GM18526 (cell line): ENCODE measurements around the gene SGIP1.

Experiments used
- POLR2A ChIP-seq: IDR thresholded peaks from 3 replicates; pipeline ENCODE4 v1.6.1; 2011; ENCODE audit not compliant: insufficient read length; ENCODE audit errors: extremely low read depth

The SGIP1 gene

GRCh38 chr1:66533804-66534740, at the start of gene SGIP1:
SGIP1 (plus strand) TSS chr1:66534153; CDS start chr1:66534359, 206 bp downstream.
- no peak for TF ChIP-seq POLR2A

GRCh38 chr1:66489151-66489550, 44.8 kb upstream of the SGIP1 start:
- no peak for TF ChIP-seq POLR2A

GRCh38 chr1:66489972-66490601, 43.9 kb upstream of the SGIP1 start:
- no peak for TF ChIP-seq POLR2A

- no peak for TF ChIP-seq POLR2A
These were observed 43.1 kb upstream of the SGIP1 start for GRCh38 chr1:66490816-66491215.

- no peak for TF ChIP-seq POLR2A
These were observed 41.5 kb upstream of the SGIP1 start for GRCh38 chr1:66492424-66492823.

- no peak for TF ChIP-seq POLR2A
These were observed 40.2 kb upstream of the SGIP1 start for GRCh38 chr1:66493731-66494130.

- TF ChIP-seq POLR2A: no peak
These were observed 39.5 kb upstream of the SGIP1 start for GRCh38 chr1:66494482-66494881.

GRCh38 chr1:66495495-66495894, 38.5 kb upstream of the SGIP1 start:
- no peak for TF ChIP-seq POLR2A

- no peak for TF ChIP-seq POLR2A
These were observed 36.0 kb upstream of the SGIP1 start for GRCh38 chr1:66497910-66498309.

GRCh38 chr1:66500301-66500700, 33.7 kb upstream of the SGIP1 start:
- no peak for TF ChIP-seq POLR2A

GRCh38 chr1:66502086-66502485, 31.9 kb upstream of the SGIP1 start:
- no peak for TF ChIP-seq POLR2A

GRCh38 chr1:66503841-66504470, 30.0 kb upstream of the SGIP1 start:
- no peak for TF ChIP-seq POLR2A

- TF ChIP-seq POLR2A: no peak
These were observed 28.1 kb upstream of the SGIP1 start for GRCh38 chr1:66505671-66506392.

GRCh38 chr1:66506393-66506687, 27.6 kb upstream of the SGIP1 start:
- no peak for TF ChIP-seq POLR2A

- TF ChIP-seq POLR2A: no peak
These were observed 27.0 kb upstream of the SGIP1 start for GRCh38 chr1:66506991-66507390.
